Thoracic aorta (tissue), 2 donors: ENCODE results near the gene ZDHHC17. TPM values are rescaled to one million over a fixed set of nuclear protein-coding genes. Genes with fewer than 3 reads are reported as not detected.

Experiments
- ATAC-seq: fragments of 150-250 bp; one replicate; pipeline ENCODE4 v1.8.0; 2017; ENCODE audit warnings: low read depth; ENCODE audit not compliant: insufficient number of reproducible peaks, low FRiP score
- DNase-seq: peaks from one replicate; pipeline ENCODE4 v3.0.0-alpha.2; 2020; ENCODE audit warnings: low spot score
- H3K27ac ChIP-seq, 2 donors: fragments of 200-600 bp; sonication (generic); 1 replicate in 1 of 2; 2 replicates in 1 of 2; pipeline ENCODE4 v1.5.1; 2016; ENCODE audit warnings: mild to moderate bottlenecking in 2 of 2, moderate library complexity in 2 of 2
- H3K27me3 ChIP-seq: fragments of 200-600 bp; sonication (generic); replicated peaks from 2 replicates; pipeline ENCODE4 v1.6.0; 2016; ENCODE audit warnings: mild to moderate bottlenecking; ENCODE audit not compliant: insufficient read depth
- H3K36me3 ChIP-seq: fragments of 200-600 bp; sonication (generic); one replicate; pipeline ENCODE4 v1.5.1; 2016
- H3K4me1 ChIP-seq, 2 donors: fragments of 200-600 bp; sonication (generic); 1 replicate in 1 of 2; 2 replicates in 1 of 2; pipeline versions ENCODE4 v1.5.1 to v1.6.0; 2016; ENCODE audit warnings: low read depth in 2 of 2, mild to moderate bottlenecking in 1 of 2; ENCODE audit not compliant: control insufficient read depth in 1 of 2
- H3K4me3 ChIP-seq: fragments of 200-600 bp; sonication (generic); 2 replicates; pipeline ENCODE4 v1.5.1; 2016; ENCODE audit warnings: mild to moderate bottlenecking
- H3K9me3 ChIP-seq: fragments of 200-600 bp; sonication (generic); 2 replicates; pipeline ENCODE4 v1.5.1; 2016
- CTCF ChIP-seq: fragments of 200-600 bp; sonication (generic); IDR thresholded peaks from one replicate; pipeline ENCODE4 v1.5.1; 2019; ENCODE audit warnings: antibody characterized with exemption
- total RNA-seq, 2 donors: library from RNA; depleted of rRNA; stranded (reverse); fragments of >200 nt; gene quantifications; one replicate each; pipeline versions ENCODE4 v1.1.0 to v1.2.3, GENCODE V29; 2016

ZDHHC17 gene
- total RNA-seq, 2 donors from 2014 or later, result 21.7 to 68.8 TPM

- no peaks in the 10 kb centered on the region for H3K4me1 ChIP-seq
- no peak overlapping the region for H3K27ac ChIP-seq
- H3K27me3 ChIP-seq, result no peaks in the 10 kb centered on the region
- ATAC-seq (no peak), DNase-seq (no peak)
- no peak for TF ChIP-seq CTCF
- no peaks in the 10 kb centered on the region for H3K9me3 ChIP-seq
- no peak overlapping the region for H3K4me3 ChIP-seq
- peaks cover 7% of the 10 kb centered on the region for H3K36me3 ChIP-seq
Measured at GRCh38 chr12:76848132-76848531, 84.2 kb downstream of the ZDHHC17 start.

GRCh38 chr12:76852106-76852505 lies 88.2 kb downstream of the ZDHHC17 start:
- DNase-seq (no peak), ATAC-seq (no peak)
- no peaks in the 10 kb centered on the region for H3K27me3 ChIP-seq
- H3K36me3 ChIP-seq, result peaks cover 10% of the 10 kb centered on the region
- no peak overlapping the region for H3K4me3 ChIP-seq
- no peak overlapping the region for H3K27ac ChIP-seq
- no peaks in the 10 kb centered on the region for H3K4me1 ChIP-seq
- H3K9me3 ChIP-seq, result no peaks in the 10 kb centered on the region
- TF ChIP-seq CTCF, result no peak

GRCh38 chr12:76855271-76855670 lies 91.4 kb downstream of the ZDHHC17 start:
- Histone ChIP-seq H3K27me3 (no peaks in the 10 kb centered on the region), H3K4me3 (no peak overlapping the region), H3K36me3 (peaks cover 18% of the 10 kb centered on the region), H3K9me3 (no peaks in the 10 kb centered on the region), H3K27ac (no peak overlapping the region), H3K4me1 (peaks cover 0 to 2% of the 10 kb centered on the region in 2 donors)
- DNase-seq, result no peak
- ATAC-seq, result no peak
- TF ChIP-seq CTCF, result no peak

GRCh38 chr12:76856018-76856644 lies 92.2 kb downstream of the ZDHHC17 start:
- no peak for DNase-seq
- H3K4me3 ChIP-seq, result no peak overlapping the region
- H3K27ac ChIP-seq, result no peak overlapping the region
- H3K9me3 ChIP-seq, result no peaks in the 10 kb centered on the region
- peaks cover 18% of the 10 kb centered on the region for H3K36me3 ChIP-seq
- no peak for TF ChIP-seq CTCF
- no peak for ATAC-seq
- H3K4me1 ChIP-seq, result peaks cover 0 to 10% of the 10 kb centered on the region in 2 donors
- H3K27me3 ChIP-seq, result no peaks in the 10 kb centered on the region

- peak overlapping the region; percentile 2 to 45 for H3K27ac ChIP-seq
Measured at GRCh38 chr12:76859611-76860010, 95.7 kb downstream of the ZDHHC17 start.

More at GRCh38 chr12:76859611-76860010, 95.7 kb downstream of the ZDHHC17 start:
- peaks cover 23% of the 10 kb centered on the region for H3K36me3 ChIP-seq
- H3K9me3 ChIP-seq, result no peaks in the 10 kb centered on the region
- peaks cover 2 to 27% of the 10 kb centered on the region in 2 donors for H3K4me1 ChIP-seq
- H3K4me3 ChIP-seq, result no peak overlapping the region
- no peak for DNase-seq
- ATAC-seq, result no peak
- TF ChIP-seq CTCF, result no peak
- H3K27me3 ChIP-seq, result no peaks in the 10 kb centered on the region
